ENCODE data around the gene SYT11.
"Not testable (repeated sequence)": the region's sequence is repeated elsewhere in the genome, so short reads cannot be mapped to it uniquely, and the experiment has no call there.

The SYT11 gene

DNA sequence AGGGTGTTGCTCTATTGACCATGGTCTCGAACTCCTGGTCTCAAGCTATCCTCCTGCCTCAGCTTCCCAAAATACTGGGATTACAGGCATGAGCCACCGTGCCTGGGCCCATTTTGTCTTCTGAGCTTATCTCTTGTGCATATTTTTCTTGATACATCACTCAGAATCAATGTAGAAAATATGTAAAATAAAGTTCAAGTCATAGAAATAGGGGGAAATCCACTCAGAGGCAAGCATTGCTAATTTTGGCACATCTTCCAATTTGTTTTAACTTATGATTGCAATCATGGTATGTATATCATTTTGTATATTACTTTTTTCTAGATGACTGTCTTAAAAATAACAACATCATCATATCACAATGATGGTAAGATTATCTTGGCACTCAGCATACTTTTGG lies 30.2 kb downstream of the SYT11 start:
- Histone ChIP-seq H3K27me3 (ENCODE audit: control insufficient read depth, insufficient read depth, low read length) (no peaks in the 10 kb centered on the region), H3K9ac (ENCODE audit: low read length) (no peak overlapping the region), H3K36me3 (ENCODE audit: control insufficient read depth, low read depth, low read length) (no peaks in the 10 kb centered on the region), H3K4me3 (ENCODE audit: low read length) (no peak overlapping the region), H3K27ac (ENCODE audit: low read length) (no peak overlapping the region), H3K9me3 (ENCODE audit: control insufficient read depth, low read depth, low read length) (no peaks in the 10 kb centered on the region), H3K4me1 (ENCODE audit: control insufficient read depth, low read depth, low read length) (no peaks in the 10 kb centered on the region)

DNA sequence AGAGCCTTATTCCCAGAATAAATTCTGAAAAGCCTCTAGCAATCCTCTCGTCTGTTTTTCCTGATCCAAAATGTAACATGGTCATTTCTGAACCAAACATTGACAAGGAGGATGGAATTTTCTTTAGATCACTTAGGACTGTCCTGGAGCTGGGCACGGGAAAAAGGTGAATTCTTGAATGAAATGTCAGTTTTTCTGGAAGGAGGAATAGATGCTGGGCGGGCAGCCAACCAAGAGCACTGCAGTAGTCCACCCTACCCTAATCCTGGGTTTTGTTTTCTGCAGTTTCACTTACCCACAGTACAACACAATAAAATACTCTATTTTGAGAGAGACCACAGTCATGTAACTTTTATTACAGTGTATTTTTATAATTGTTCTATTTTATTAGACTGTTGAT lies 30.9 kb downstream of the SYT11 start:
- Histone ChIP-seq H3K4me3 (ENCODE audit: low read length) (no peak overlapping the region), H3K4me1 (ENCODE audit: control insufficient read depth, low read depth, low read length) (no peaks in the 10 kb centered on the region), H3K9ac (ENCODE audit: low read length) (no peak overlapping the region), H3K27me3 (ENCODE audit: control insufficient read depth, insufficient read depth, low read length) (no peaks in the 10 kb centered on the region), H3K36me3 (ENCODE audit: control insufficient read depth, low read depth, low read length) (no peaks in the 10 kb centered on the region), H3K9me3 (ENCODE audit: control insufficient read depth, low read depth, low read length) (no peaks in the 10 kb centered on the region), H3K27ac (ENCODE audit: low read length) (no peak overlapping the region)

DNA sequence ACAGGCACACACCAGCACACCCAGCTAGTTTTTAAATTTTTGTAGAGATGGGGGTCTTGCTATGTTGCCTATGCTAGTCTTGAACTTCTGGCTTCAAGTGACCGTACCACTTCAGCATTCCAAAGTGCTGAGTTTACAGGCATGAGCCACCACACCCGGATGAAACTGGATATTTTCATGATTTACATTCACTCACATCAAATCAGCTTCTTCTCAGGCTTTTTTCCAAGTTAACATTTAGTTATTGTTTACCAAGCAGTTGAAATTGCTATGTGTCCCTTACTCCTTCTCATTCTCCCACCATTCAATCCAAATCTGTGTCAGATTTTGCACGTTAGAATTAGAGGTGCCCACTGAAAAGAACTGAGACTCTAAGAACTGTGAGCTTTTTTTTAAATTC lies 33.4 kb downstream of the SYT11 start:
- no peaks in the 10 kb centered on the region for H3K27me3 ChIP-seq (ENCODE audit: control insufficient read depth, insufficient read depth, low read length)
- H3K9ac ChIP-seq (ENCODE audit: low read length), result no peak overlapping the region
- no peak overlapping the region for H3K4me3 ChIP-seq (ENCODE audit: low read length)
- peaks cover 4% of the 10 kb centered on the region for H3K36me3 ChIP-seq (ENCODE audit: control insufficient read depth, low read depth, low read length)
- H3K27ac ChIP-seq (ENCODE audit: low read length), result no peak overlapping the region
- H3K4me1 ChIP-seq (ENCODE audit: control insufficient read depth, low read depth, low read length), result no peaks in the 10 kb centered on the region
- no peaks in the 10 kb centered on the region for H3K9me3 ChIP-seq (ENCODE audit: control insufficient read depth, low read depth, low read length)

- Histone ChIP-seq H3K27me3 (ENCODE audit: control insufficient read depth, insufficient read depth, low read length) (no peaks in the 10 kb centered on the region), H3K9me3 (ENCODE audit: control insufficient read depth, low read depth, low read length) (no peaks in the 10 kb centered on the region), H3K4me3 (ENCODE audit: low read length) (no peak overlapping the region), H3K27ac (ENCODE audit: low read length) (no peak overlapping the region), H3K9ac (ENCODE audit: low read length) (no peak overlapping the region), H3K4me1 (ENCODE audit: control insufficient read depth, low read depth, low read length) (no peaks in the 10 kb centered on the region), H3K36me3 (ENCODE audit: control insufficient read depth, low read depth, low read length) (peaks cover 5% of the 10 kb centered on the region)
These were observed 34.2 kb downstream of the SYT11 start for GRCh38 chr1:155893389-155894142.

DNA sequence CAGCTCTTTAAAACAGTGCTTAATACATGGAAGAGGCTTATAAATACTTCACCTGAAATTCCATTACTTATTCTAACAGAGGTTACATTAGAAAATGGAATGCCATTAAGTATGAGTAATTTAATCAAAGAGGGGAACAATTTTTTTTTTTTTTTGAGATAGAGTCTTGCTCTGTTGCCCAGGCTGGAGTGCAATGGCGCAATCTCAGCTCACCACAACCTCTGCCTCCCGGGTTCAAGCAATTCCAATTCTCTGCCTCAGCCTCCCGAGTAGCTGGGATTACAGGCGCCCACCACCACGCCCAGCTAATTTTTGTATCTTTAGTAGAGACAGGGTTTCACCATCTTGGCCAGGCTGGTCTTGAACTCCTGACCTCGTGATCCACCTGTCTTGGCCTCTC lies 36.2 kb downstream of the SYT11 start:
- peaks cover 26% of the 10 kb centered on the region for H3K36me3 ChIP-seq (ENCODE audit: control insufficient read depth, low read depth, low read length)
- not testable (repeated sequence) for H3K27ac ChIP-seq (ENCODE audit: low read length); H3K9me3 ChIP-seq (ENCODE audit: control insufficient read depth, low read depth, low read length); H3K4me3 ChIP-seq (ENCODE audit: low read length); H3K27me3 ChIP-seq (ENCODE audit: control insufficient read depth, insufficient read depth, low read length); H3K9ac ChIP-seq (ENCODE audit: low read length); H3K4me1 ChIP-seq (ENCODE audit: control insufficient read depth, low read depth, low read length)

DNA sequence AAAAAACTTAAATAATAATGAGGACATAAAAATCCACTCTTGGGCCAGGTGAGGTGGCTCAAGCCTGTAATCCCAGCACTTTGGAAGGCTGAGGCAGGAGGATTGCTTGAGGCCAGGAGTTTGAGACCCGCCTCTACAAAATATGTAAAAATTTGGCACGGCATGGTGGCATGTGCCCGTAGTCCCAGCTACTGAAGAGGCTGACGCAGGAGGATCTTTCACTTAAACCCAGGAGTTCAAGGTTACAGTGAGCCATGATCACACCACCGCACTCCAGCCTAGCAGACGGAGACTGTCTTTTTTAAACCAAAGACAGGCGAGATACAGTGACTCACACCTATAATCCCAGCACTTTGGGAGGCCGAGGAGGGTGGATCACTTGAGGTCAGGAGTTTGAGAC lies 37.1 kb downstream of the SYT11 start:
- H3K27me3 ChIP-seq (ENCODE audit: control insufficient read depth, insufficient read depth, low read length); H3K9ac ChIP-seq (ENCODE audit: low read length); H3K4me1 ChIP-seq (ENCODE audit: control insufficient read depth, low read depth, low read length); H3K9me3 ChIP-seq (ENCODE audit: control insufficient read depth, low read depth, low read length); H3K4me3 ChIP-seq (ENCODE audit: low read length); H3K27ac ChIP-seq (ENCODE audit: low read length): not testable (repeated sequence)
- peaks cover 33% of the 10 kb centered on the region for H3K36me3 ChIP-seq (ENCODE audit: control insufficient read depth, low read depth, low read length)

GRCh38 chr1:155897746-155898145 lies 38.4 kb downstream of the SYT11 start:
- Histone ChIP-seq H3K4me3 (ENCODE audit: low read length) (no peak overlapping the region), H3K27me3 (ENCODE audit: control insufficient read depth, insufficient read depth, low read length) (no peaks in the 10 kb centered on the region), H3K36me3 (ENCODE audit: control insufficient read depth, low read depth, low read length) (peaks cover 35% of the 10 kb centered on the region), H3K4me1 (ENCODE audit: control insufficient read depth, low read depth, low read length) (no peaks in the 10 kb centered on the region), H3K9ac (ENCODE audit: low read length) (no peak overlapping the region), H3K27ac (ENCODE audit: low read length) (no peak overlapping the region), H3K9me3 (ENCODE audit: control insufficient read depth, low read depth, low read length) (no peaks in the 10 kb centered on the region)

DNA sequence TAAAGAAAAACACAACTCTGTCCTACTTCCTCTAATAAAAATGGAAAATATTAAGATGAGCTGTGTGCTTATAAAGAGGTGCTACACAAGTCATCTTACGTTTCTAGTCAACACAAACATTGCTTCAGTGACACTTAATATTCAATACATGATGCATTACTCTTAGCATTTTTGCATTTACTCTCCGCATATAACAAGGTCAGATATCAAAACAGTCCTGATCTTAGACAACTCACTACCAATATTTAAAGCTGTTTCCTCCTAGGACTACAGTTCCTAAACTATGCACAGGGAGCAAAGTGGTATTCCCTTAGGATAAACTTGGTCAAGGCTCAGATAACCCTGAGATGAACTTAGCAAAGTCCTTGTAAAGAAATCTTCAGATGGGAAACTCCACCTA lies 39.5 kb downstream of the SYT11 start:
- Histone ChIP-seq H3K27me3 (ENCODE audit: control insufficient read depth, insufficient read depth, low read length) (no peaks in the 10 kb centered on the region), H3K4me3 (ENCODE audit: low read length) (no peak overlapping the region), H3K36me3 (ENCODE audit: control insufficient read depth, low read depth, low read length) (peaks cover 42% of the 10 kb centered on the region), H3K9me3 (ENCODE audit: control insufficient read depth, low read depth, low read length) (no peaks in the 10 kb centered on the region), H3K9ac (ENCODE audit: low read length) (no peak overlapping the region), H3K4me1 (ENCODE audit: control insufficient read depth, low read depth, low read length) (no peaks in the 10 kb centered on the region), H3K27ac (ENCODE audit: low read length) (no peak overlapping the region)

- Histone ChIP-seq H3K9ac (ENCODE audit: low read length) (no peak overlapping the region), H3K4me3 (ENCODE audit: low read length) (no peak overlapping the region), H3K4me1 (ENCODE audit: control insufficient read depth, low read depth, low read length) (no peaks in the 10 kb centered on the region), H3K9me3 (ENCODE audit: control insufficient read depth, low read depth, low read length) (no peaks in the 10 kb centered on the region), H3K27ac (ENCODE audit: low read length) (no peak overlapping the region), H3K36me3 (ENCODE audit: control insufficient read depth, low read depth, low read length) (peaks cover 50% of the 10 kb centered on the region), H3K27me3 (ENCODE audit: control insufficient read depth, insufficient read depth, low read length) (no peaks in the 10 kb centered on the region)
These were observed 40.3 kb downstream of the SYT11 start for GRCh38 chr1:155899683-155900082.

GRCh38 chr1:155900161-155900560 lies 40.8 kb downstream of the SYT11 start:
- Histone ChIP-seq H3K9me3 (ENCODE audit: control insufficient read depth, low read depth, low read length) (no peaks in the 10 kb centered on the region), H3K9ac (ENCODE audit: low read length) (no peak overlapping the region), H3K36me3 (ENCODE audit: control insufficient read depth, low read depth, low read length) (peaks cover 55% of the 10 kb centered on the region), H3K4me1 (ENCODE audit: control insufficient read depth, low read depth, low read length) (no peaks in the 10 kb centered on the region), H3K27me3 (ENCODE audit: control insufficient read depth, insufficient read depth, low read length) (no peaks in the 10 kb centered on the region), H3K4me3 (ENCODE audit: low read length) (no peak overlapping the region), H3K27ac (ENCODE audit: low read length) (no peak overlapping the region)

- no peaks in the 10 kb centered on the region for H3K4me1 ChIP-seq (ENCODE audit: control insufficient read depth, low read depth, low read length)
- H3K4me3 ChIP-seq (ENCODE audit: low read length), result no peak overlapping the region
- peaks cover 55% of the 10 kb centered on the region for H3K36me3 ChIP-seq (ENCODE audit: control insufficient read depth, low read depth, low read length)
- H3K27ac ChIP-seq (ENCODE audit: low read length), result no peak overlapping the region
- H3K27me3 ChIP-seq (ENCODE audit: control insufficient read depth, insufficient read depth, low read length), result no peaks in the 10 kb centered on the region
- H3K9ac ChIP-seq (ENCODE audit: low read length), result no peak overlapping the region
- H3K9me3 ChIP-seq (ENCODE audit: control insufficient read depth, low read depth, low read length), result no peaks in the 10 kb centered on the region
These were observed 44.9 kb downstream of the SYT11 start for GRCh38 chr1:155904261-155904660.

DNA sequence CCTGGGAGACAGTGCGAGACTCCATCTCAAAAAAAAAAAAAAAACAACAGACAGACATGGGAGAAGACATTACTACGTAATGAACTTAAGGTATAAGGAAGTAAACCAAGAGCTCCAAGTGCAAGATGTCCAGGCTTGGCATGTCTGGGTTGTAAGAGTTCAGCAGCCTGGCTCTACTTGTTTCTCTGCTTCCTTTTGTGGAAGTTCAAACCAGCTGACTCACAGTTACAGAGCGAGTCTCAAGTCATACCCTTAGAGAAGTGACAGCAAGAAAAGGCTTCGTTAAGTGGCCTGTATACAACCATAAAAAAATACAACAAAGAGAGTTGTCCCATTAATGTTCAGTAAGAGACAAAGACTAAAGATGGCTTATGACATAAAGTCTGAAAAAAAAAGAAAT lies 50.5 kb downstream of the SYT11 start:
- H3K4me1 ChIP-seq (ENCODE audit: control insufficient read depth, low read depth, low read length), result no peaks in the 10 kb centered on the region
- H3K27me3 ChIP-seq (ENCODE audit: control insufficient read depth, insufficient read depth, low read length), result no peaks in the 10 kb centered on the region
- H3K27ac ChIP-seq (ENCODE audit: low read length), result no peak overlapping the region
- H3K9ac ChIP-seq (ENCODE audit: low read length), result no peak overlapping the region
- no peak overlapping the region for H3K4me3 ChIP-seq (ENCODE audit: low read length)
- H3K9me3 ChIP-seq (ENCODE audit: control insufficient read depth, low read depth, low read length), result no peaks in the 10 kb centered on the region
- H3K36me3 ChIP-seq (ENCODE audit: control insufficient read depth, low read depth, low read length), result peaks cover 39% of the 10 kb centered on the region
